GM21423 (cell line): Measurements from ENCODE around the gene TMED1.
"Not testable (repeated sequence)": the region's sequence is repeated elsewhere in the genome, so short reads cannot be mapped to it uniquely, and the experiment has no call there.

Experiments
- ATAC-seq: cut with Tn5 transposase; IDR thresholded peaks from one replicate; pipeline ENCODE4 v1.9.1; 2021; ENCODE audit warnings: mild to moderate bottlenecking, moderate library complexity; ENCODE audit not compliant: unreplicated experiment

TMED1 gene, protein sequence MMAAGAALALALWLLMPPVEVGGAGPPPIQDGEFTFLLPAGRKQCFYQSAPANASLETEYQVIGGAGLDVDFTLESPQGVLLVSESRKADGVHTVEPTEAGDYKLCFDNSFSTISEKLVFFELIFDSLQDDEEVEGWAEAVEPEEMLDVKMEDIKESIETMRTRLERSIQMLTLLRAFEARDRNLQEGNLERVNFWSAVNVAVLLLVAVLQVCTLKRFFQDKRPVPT

DNA sequence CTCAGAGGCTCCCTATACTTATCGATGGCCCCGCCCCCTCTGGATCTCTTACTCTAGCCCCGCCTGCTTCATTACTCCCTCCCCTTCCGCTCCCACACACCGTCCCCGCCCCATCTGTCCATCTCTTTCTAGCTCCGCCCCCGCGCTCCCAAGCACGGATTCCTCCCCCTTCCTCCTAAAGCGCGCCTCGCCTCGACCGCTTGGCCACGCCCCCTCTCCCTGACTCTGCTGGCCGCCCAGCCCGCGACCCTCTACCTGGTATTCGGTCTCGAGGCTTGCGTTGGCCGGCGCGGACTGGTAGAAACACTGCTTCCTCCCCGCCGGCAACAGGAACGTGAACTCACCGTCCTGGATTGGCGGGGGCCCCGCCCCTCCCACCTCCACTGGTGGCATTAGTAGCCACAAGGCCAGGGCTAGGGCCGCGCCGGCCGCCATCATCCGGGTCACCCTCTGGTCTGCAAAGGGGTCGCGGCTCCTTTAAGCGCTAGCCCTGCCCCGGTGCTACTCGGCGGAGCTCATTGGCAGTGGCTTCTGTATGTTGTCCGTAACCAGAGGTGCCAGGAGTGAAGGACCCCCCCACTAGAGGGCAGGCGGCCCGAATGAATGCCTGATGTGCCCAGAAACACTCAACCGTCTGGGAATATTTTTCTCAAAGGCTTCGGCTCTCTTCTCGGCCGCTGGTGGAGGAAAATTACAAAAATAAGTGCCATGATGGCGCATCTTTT is at the start of gene TMED1:
Gene TMED1, minus strand, starts transcription at position 459 of the 725 bp plus-strand sequence. Its CDS starts 21 bp downstream, at position 438.
- ATAC-seq = peak; percentile 73

DNA sequence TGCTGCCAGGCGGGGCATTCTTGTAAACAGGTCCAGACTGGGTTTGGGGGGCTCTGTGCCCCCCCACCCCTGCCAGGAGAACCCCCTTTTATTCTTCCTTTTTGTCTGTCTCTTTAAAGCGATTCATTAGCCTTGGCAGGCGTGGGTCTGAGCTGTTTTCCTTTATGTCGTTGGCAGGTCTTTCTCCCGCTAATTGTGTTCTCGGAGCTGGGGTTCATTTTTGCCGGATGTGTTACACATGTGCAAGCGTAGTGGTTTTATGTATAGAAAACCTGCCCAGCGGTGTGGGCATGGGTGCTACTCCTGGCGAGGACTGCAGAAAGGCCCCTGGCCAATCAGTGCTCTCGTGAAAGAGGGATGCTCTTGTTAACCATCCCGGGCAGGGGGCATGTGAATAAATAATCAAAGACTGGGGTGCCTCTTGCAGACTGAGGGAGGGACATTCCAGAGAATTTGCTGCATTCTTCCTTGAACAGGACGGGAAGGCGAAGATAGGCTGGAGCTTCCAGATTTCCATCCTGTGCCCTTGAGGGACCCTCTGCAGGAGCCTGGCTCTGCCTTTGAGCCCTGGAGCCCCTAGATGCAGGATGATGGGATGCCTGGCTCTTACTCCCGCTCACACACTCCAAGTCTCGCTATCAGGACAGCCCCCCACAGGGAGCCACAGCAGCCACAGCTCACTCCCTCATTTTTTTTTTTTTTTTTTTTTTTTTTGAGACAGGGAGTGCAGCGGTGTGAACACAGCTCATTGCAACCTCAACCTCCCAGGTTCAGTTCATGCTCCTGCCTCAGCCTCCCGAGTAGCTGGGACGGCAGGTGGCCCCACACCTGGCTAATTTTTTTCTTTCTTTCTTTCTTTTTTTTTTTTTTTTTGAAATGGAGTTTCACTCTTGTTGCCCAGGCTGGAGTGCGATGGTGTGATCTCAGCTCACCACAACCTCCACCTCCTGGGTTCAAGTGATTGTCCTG is 49.5 kb upstream of the TMED1 start:
- ATAC-seq = no peak

DNA sequence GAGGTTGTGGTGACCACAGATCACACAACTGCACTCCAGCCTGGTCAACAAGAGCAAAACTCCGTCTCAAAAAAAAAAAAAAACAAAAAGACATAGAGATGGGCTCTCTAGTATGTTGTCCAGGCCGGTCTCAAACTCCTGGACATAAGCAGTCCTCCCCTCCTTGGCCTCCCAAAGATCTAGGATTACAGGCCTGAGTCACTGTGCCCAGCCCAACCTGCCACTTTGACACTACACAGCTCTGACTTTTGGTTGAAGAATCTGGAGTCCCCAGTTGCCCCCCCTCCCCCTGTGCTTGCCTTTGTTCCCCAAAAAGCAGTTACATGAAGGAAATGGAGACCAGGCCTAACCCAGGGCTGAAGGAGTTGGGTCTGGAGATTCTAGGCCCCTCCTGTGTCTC is 48.3 kb upstream of the TMED1 start:
- ATAC-seq = no peak

DNA sequence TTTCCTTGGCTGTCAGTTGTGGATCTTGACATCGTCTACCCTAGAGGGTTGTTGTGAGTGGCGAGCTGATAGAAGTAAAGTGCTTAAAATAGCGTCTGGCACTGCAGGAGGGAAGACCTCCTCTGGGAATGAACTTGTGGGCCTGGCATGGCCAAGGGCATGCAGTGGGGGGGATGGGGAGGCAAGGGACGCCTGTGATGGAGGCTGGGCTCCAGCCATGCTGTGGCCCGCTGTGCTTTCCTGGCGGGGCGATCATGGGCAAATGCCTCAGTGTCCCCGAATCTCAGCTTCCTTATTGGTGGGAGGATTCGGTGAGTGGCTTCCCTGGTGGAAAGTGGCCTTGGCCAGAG is 46.1 kb upstream of the TMED1 start:
- no peak for ATAC-seq

DNA sequence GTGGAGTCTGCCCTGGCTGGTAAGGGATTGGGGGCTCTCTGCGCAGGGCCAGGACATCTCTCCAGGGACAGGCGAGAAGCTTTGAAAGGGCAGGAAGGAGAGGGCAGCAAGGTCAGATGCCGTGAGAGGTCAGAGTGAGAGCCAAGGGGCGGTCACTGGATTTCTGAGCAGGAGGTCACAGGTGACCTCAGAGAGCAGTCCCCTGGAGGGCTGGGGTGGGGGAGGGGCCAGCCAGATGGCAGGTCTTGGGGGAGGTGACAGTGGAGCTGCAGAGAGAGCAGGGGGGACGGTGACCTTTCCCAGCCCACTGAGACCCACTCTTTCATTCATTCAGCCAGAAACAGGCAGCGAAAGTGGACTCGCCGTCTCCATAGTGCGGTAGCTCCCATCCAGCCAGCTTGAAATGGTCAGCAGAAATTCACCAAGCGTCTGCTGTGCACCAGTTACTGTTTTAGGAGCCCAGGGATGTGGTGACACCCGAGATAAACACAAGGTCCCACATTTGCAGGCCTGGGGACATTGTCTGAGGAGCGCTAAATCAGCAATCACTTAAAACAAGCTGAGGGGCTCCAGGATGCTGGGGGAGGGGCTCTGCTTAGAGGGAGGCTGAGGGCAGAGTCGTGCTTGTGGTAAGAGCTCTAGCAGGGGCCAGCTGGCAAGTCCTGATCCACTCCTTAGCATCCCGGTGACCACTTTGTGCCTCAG is 45.5 kb upstream of the TMED1 start:
- ATAC-seq = no peak

DNA sequence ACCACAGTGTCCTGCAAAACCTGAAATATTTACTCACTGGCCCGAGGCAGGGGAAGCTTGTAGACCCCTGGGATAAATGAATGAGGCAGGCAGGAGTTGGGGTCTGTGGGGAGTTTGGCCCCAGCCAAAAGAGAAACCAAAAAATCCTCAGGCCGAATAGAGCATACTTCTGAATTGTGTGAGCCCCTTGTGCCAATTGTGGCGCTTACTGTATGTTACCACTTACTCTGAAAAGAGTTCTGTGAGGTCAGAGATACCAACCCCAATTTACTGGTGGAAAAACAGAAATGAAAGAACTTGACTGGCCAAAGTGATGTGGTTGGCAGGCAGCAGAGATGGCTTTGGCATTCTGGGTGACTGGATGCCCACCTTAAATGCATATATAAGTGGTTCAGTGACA is 42.2 kb upstream of the TMED1 start:
- ATAC-seq = no peak

DNA sequence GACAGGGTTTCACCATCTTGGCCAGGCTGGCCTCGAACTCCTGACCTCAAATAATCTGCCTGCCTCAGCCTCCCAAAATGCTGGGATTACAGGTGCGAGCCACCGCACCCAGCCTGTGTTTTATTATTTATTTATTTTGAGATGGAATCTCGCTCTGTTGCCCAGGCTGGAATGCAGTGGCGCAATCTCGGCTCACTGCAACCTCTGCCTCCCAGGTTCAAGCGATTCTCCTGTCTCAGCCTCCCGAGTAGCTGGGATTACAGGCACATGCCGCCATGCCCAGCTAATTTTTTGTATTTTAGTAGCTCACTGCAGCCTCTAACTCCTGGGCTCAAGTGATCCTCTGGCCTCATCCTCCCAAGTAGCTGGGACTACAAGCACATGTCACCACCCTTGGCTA is 41.6 kb upstream of the TMED1 start:
- not testable (repeated sequence) for ATAC-seq

DNA sequence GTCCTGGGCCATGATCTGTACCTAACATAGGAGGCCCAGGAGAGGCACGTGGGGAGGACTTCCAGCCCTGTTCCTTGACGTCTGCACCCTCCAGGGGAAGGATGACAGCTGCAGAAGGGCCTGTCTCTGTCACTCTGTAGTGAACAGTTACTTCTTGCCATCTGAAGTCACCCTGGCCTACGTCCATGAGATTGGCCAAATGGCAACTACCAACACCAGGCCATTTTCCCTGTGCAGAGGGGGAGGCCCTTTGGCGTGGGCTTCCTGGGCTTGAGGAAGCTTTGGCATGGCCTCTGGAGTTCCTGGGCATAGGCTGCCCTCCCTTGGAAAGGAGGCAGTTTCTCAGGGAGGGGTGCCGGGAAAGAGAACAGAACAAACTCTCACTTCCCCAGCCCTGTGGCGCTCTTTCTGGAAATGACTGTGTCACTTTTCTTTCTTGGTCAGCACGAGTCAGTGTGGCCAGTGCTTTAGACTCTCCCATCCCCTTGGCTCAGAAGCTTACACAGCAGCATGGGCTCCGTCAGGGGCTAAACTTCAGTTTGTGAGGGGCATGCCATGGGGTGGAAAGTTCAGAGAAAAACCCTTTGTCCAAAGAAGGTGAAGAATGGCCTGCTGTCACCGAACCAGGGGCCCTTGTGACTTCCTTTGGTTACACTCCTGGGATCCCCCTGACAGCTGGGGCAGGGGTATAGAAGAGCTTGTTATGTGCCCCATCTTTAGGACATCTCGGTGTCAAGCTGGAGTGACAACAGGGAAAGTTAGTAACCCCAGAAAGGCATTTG is 40.6 kb upstream of the TMED1 start:
- peak; percentile 48 for ATAC-seq

DNA sequence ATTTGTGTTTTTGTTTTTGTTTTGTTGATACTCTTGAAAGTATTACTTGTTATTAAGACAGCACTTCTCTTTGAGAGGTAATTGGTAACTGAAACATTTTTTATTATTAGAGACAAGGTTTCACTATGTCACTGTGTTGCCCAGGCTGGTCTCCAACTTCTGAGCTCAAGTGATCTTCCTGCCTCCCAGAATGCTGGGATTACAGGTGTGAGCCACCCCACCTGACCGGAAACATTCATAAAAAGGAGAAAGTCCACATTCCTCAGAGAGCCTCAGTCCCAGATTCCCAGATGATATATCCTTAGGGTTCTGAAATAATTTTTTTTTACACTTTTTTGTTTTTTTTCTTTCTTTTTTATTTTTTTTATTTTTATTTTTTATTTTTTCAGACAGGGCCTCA is 38.0 kb upstream of the TMED1 start:
- ATAC-seq = no peak

DNA sequence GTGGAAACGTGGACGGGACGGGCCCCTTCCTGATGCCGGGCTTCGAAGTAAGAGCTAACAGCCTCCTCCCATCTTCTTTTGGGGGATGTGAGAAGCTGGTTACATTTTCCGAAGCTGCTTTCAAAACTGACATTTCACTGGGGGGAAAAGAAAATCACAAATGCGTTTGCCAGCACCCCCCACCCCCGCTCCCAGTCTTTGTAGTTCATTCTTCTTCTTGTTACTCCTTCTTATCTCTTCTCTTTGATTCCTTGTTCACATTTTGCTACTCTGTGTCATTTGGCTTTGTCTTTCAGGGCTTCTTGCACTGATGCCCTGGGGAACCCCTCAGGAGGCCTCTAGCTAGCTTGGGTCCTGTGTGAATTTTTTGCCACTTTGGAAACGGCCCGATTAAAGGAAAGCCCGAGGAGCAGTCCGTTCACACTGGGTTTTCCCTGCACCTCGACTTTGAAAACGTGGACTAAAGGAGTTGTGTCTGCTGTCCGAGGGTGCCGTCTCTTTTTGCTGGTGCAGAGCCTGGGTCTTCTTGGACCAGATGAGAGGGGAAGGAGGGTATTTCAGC is 36.6 kb upstream of the TMED1 start:
- no peak for ATAC-seq

DNA sequence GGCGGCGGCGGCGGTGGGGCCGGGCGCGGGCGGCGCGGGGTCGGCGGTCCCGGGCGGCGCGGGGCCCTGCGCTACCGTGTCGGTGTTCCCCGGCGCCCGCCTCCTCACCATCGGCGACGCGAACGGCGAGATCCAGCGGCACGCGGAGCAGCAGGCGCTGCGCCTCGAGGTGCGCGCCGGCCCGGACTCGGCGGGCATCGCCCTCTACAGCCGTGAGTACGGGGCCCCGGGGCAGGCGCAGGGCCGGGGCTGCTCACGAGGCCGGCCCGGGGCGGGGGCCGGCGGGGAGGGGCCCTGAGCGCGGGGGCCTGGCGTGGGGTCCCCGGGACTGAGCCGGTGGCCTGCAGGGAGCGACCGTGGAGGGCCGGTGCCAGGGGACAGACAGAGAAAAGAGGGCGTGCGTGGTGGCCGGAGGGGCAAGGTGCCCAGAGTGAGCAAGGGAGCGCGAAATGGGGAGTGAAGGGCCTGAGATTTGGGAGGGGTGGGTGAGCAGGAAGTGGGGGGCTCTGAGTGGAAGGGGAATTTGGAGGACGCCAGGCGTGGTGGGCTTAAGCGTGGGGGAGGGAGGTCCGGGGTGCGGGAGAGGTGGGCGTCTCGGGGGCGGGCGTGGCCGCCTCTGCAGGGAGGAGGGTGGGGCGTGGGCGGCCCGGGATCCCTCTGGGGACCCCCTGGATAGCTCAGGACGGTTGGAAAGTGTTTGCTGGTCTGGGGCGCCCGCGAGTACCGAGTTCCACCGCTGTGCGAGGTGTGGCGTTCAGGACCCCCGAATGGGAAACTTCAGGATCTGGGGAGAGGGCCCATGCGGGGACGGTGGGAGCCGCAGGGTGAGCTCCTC is 35.9 kb upstream of the TMED1 start:
- ATAC-seq = peak; percentile 2

DNA sequence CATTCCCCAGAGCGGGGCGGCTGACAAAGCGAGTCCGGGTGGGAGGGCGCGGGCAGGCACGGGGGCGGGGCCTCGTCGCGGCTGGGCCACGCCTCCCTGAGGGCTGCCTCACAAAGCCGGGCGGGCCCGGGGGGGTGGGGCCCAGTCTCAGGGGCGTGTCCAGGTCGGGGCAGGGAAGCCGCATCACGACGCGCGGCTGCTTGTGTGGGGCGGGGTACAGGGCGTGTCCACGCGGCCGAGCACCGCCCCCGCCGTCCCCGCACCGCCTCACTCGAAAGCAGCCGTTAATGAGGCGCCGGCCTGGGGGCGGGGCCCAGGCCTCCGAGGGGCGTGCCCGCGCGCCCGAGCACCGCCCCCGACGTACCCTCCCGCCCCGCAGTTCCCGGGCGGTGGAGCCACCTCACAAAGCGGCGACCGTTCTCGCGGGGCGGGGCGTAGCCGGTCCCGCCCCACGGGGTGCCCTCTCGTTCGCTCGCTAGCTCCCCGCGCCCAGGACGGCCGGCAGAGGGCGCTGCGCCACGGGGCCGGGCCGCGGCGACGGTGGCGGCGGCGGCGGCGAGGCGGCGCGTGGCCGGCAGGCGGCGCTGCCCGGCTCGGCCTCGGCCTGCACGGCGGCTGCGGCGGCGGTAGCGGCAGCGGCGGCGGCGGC is 35.1 kb upstream of the TMED1 start, which contains the start of gene CARM1:
Gene CARM1, plus strand, starts transcription at position 599 of the 649 bp plus-strand sequence. CDS start 150 bp downstream, outside the sequence.
- peak; percentile 72 for ATAC-seq

DNA sequence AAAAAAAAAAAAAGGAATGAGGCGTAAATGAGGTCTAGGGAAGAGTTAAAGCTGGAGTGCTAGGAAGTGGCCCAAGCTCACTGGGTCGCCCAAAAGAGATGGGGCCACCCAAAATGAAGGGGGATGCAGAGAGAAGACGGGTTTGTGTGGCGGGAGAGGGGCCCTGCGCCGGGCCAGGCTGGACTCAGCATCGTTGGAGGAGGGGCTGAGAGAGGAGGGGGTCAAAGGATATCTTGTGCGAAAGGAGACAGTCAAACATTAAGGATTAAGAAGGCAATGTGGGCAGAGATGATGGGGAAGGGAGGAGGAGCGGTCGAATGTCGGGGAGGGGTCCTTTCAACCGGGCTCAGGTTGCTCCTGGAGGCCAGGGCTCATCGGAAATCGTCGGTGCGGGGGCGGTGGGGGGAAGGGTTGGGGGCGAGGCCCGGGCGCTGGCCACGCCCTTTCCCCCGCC is 34.5 kb upstream of the TMED1 start:
- no peak for ATAC-seq

DNA sequence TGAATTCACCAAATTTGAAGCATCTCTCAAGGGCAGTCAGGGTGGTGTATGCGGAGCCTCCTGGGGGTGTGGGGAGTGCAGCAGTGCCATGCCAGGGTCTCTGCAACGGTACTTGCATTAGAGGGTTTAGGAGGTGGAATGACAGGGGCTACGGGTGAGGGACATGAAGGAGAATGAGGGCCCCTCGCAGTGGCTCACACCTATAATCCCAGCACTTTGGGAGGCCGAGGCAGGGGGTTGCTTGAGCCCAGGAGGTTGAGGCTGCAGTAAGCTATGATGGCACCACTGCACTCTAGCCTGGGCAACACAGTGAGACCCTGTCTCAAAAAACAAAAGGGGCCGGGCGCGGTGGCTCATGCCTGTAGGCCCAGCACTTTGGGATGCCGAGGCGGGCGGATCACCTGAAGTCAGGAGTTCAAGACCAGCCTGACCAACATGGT is 33.9 kb upstream of the TMED1 start:
- not testable (repeated sequence) for ATAC-seq

DNA sequence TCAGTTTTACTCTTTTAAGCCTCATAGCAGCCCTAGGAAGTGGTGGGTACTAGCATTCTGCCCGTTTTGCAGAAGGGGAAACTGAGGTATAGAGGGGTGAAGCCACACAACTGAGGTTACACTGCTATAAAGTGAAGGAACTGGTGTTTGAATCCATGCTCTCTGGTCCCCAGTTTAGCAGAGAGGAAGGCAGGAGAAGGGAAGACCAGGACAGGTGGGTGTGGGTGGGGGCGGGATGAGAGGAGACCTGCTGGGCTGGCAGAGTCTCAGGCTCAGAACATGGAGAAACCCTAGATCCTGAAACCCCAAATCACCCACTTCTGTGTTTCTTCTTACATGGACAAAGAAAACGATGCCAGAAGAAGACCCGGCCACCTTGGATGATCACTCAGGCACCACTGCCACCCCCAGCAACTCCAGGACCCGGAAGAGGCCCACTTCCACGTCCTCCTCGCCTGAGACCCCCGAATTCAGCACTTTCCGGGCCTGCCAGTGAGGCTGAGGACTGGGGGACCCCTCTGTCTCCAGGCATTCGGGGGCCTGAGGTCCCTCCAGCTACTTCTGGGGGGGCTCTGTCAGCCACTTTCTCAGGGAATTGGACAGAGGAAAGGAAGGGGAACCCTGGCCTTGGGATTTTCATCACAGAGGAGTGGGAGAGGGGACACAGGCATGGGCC is 33.0 kb upstream of the TMED1 start:
- ATAC-seq = no peak

DNA sequence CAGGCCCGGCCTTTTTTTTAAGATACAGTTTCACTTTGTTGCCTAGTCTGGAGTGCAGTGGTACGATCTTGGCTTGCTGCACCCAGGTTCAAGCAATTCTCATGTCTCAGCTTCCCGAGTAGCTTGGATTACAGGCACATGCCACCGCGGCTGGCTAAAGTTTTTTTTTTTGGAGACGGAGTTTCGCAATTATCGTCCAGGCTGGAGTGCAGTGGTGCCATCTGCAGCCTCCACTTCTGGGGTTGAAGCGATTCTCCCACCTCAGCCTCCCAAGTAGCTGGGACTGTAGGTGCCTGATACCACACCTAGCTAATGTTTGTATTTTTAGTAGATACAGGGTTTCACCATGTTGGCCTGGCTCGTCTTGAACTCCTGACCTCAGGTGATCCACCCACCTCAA is 30.5 kb upstream of the TMED1 start:
- no peak for ATAC-seq

DNA sequence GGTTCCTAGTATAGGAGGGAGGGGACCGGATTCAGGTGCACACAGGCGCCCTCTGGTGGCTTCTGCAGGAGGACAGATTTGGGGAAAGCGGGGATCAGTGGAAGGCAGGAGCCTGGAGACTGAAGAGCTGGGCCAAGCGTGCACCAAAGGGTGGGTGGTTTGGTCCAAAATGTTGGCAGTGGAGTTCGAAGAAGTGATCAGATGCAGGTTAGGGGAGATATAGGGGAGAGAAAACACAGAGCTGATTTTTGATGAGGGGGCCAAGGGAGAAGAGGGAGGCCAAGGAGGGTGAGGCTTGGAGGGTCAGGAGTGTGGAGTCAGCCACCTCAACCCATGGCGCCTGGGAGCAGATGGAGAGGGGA is 28.5 kb upstream of the TMED1 start:
- no peak for ATAC-seq
